H54 (cell line): ENCODE results near the gene UPK2.
"Not testable (repeated sequence)": the region's sequence is repeated elsewhere in the genome, so short reads cannot be mapped to it uniquely, and the experiment has no call there.

Experiments
- DNase-seq: peaks from one replicate; pipeline ENCODE4 v3.0.0; 2011; ENCODE audit warnings: low spot score, mixed read lengths; ENCODE audit not compliant: insufficient read length
- FAIRE-seq: peaks from 3 replicates; lab custom pipeline; 2011; peaks lifted over from hg19 to GRCh38; lab: Jason Lieb, UNC
- POLR2A ChIP-seq: IDR thresholded peaks from 2 replicates; pipeline ENCODE4 v1.6.1; 2011; ENCODE audit warnings: low read depth, mild to moderate bottlenecking, low read length

Gene UPK2

DNA sequence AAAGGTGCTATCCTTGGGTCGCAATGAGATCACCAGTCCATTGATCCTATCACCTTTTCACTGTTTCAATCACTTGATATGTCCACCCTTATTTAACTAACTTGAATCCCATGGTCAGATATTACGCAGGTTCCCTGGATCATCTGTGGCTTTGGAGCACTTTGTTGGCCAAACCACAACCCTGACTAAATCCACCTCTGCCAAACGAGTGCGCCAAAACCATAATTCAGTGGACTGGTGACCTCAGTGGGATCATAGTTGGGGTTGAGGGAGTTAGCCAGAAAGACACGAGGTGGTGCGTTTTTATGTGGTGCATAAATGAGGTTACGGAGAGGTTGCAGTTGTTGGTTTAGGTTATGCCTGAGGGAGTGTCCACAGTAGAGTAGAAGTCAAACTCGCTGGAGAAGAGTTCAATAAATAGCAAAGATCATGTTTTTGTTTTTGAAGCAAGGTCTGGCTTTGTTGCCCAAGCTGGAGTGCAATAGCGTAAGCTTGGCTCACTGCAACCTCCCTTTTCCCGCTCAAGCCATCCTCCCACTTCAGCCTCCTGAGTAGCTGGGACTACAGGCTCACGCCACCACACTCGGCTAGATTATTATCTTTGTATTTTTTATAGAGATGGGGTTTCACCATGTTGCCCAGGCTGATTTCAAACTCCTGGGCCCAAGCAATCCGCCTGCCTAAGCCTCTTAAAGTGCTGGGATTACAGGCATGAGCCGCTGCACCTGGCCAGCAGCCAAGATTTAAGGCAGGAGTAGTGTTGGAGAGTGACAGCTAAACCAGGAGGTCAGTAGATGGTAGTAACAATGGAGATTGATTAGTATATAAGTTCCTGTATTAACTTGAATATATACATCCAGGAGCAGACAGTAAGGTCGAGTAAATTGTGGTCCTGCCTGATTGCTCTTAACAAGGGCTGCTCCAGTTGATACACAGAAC lies 19.9 kb downstream of the UPK2 start:
- no peak for DNase-seq
- FAIRE-seq = no peak
- no peak for TF ChIP-seq POLR2A

DNA sequence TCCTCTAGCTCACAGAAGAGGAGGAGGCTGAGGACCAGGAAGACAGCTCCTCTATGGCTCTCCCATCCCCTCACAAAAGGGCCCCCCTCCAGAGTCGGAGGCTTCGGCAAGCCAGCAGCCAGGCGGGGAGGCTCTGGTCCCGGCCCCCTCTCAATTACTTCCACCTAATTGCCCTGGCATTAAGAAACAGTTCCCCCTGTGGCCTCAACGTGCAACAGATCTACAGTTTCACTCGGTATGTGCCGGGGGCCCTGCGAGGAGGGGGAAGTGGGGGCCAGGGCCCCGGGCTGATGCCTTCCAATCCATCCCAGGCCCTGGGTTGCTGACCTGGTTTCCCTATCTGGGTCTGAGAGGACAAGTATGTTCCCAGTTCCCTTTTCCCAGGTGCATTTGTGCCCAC lies 23.3 kb downstream of the UPK2 start:
- TF ChIP-seq POLR2A = no peak
- no peak for FAIRE-seq
- no peak for DNase-seq

DNA sequence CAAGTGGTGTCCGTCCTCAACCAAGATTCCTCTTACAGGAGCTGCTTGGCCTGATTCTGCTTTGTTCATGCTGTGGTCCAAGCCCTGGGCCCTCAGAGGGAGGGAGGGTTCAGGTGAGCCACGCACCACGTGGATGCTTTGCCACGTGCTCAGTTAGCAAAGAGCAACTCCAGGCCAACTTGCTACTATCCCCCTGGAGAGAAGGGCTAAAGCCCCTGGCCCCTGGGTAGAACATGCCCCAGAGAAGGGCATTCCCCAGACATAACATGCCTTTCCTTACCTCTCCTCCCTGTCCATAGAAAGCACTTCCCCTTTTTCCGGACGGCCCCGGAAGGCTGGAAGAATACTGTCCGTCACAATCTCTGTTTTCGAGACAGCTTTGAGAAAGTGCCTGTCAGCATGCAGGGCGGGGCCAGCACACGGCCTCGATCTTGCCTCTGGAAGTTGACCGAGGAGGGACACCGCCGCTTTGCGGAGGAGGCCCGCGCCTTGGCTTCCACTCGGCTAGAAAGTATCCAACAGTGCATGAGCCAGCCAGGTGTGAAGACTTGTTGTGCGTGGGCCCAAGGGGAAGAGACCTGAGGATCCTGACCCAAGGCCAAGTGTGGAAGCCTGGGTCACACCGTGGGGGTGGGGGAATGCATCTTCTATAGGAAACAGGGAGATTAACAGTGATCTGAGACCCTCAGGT lies 24.2 kb downstream of the UPK2 start:
- TF ChIP-seq POLR2A = no peak
- FAIRE-seq (no peak), DNase-seq (no peak)

DNA sequence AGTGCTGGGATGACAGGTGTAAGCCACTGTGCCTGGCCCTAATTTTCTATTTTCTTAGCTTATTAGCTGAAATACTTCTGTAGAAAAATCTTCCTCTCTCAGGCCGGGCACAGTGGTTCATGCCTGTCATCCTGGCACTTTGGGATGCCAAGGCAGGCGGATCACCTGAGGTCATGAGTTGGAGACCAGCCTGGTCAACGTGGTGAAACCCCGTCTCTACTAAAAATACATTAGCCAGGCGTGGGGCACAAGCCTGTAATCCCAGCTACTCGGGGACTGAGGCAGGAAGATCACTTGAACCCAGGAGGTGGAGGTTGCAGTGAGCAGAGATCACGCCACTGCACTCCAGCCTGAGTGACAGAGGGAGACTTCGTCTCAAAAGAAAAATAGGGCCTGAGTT lies 28.2 kb downstream of the UPK2 start:
- not testable (repeated sequence) for FAIRE-seq, DNase-seq

DNA sequence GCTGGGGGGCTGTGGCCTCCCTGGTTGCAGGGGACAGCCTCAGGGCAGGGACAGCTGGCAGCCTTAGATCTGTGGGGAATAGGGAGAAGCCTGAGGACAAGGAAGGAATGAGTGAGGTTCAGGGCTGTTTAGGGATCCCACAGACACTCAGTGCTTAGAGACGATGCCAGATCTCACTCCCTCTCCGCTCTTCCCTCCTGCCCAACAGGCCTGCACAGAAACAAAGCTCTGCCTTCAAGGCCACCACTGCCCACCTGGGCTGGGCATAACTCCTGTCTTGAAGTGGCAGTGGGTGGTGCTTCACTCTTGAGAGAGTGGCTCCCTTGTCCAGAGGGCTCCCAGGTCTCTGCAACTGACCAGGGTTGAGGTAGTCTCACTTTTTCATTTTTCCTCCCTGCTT lies 28.7 kb downstream of the UPK2 start:
- DNase-seq (no peak), FAIRE-seq (no peak)
- TF ChIP-seq POLR2A = no peak

DNA sequence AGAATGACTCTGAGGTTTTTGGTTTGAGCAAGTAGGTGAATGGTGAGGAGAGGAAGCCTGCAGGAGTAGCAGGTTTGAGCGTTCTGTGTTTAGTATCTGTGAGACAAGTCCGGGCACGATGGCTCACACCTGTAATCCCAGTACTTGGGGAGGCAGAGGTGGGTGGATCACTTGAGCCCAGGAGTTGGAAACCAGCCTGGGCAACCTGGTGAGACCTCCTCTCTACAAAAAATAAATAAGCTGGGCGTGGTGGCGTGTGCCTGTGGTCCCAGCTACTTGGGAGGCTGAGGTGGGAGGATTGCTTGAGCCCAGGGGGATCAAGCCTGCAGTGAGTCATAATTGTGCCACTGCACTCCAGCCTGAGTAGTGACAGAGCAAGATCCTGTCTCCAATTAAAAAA lies 32.2 kb downstream of the UPK2 start:
- no peak for TF ChIP-seq POLR2A
- no peak for DNase-seq
- FAIRE-seq = no peak

DNA sequence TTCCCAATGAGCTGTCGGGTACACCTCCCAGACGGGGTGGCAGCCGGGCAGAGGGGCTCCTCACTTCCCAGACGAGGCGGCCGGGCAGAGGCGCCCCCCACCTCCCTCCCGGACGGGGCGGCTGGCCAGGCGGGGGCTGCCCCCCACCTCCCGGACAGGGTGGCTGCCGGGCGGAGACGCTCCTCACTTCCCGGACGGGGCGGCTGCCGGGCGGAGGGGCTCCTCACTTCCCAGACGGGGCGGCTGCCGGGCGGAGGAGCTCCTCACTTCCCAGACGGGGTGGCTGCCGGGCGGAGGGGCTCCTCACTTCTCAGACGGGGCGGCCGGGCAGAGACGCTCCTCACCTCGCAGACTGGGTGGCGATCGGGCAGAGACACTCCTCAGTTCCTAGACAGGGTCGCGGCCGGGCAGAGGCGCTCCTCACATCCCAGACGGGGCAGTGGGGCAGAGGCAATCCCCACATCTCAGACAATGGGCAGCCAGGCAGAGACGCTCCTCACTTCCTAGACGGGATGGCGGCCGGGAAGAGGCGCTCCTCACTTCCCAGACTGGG lies 35.5 kb downstream of the UPK2 start:
- FAIRE-seq, DNase-seq: not testable (repeated sequence)

DNA sequence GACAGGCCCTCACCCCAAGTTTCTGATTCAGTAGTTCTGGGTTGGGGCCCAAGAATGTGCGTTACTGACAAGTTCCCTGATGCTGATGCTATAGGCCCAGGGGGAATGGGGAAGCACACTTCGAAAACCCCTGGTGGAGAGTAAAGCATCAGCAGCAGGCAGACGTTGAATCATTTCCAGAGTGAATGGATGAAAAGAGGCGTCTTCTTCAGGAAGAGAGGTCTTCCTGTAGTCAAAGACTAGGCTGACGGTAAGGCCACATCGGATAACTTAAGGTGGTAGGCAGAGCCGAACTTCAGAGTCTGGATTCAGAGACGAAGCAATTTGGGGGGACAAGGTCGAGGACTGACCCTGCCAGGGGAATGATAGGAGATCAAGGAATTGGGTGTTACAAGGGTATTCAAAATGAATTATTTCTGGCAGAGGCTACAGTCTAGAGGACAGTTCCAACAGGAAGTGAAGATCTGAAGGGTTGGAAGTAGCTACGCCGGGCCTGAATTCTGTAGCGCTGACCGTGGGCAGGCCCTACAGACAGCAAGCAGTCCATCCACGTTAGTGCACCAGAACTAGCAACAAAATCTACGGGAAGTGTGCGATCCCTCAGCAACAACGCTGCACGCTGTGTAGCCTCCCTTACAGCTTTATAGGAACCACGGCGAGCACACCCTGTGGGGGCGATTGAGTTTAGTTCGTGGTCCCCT lies 41.0 kb downstream of the UPK2 start:
- no peak for TF ChIP-seq POLR2A
- FAIRE-seq (no peak), DNase-seq (no peak)

DNA sequence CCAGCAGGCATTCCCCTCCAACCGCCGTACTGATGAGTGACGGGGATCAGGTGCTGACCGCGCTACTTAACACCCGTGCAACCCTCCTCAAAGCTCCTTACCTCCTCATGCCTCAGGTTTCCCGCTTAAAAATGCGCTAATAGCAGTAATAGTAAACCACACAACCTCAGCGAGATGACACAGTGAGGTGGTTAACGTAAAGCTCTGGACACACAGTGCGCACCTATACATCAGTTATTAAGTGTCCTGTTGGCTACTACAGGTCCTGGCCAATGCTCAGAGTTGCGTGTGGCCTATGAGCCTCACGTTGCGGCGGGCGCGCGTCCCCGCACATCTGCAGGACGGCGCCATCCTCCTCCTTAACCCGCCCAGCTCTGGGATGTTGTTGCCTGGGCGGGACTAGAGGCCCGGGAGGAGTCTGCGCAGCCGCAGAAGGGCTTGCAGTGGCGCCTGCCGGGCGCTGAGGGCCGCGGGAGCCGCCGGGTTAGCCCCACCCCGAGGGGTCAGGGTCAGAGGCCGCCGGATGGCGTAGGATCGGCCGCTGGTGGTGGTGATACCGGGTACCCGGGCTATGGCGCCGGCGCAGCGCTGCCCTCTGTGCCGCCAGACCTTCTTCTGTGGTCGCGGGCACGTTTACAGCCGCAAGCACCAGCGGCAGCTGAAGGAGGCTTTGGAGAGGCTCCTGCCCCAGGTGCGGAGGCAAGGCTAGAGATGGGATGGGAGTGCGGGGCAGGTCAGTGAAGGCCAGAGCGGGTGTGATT lies 41.7 kb downstream of the UPK2 start, which contains the start of gene CENATAC:
TSS of gene CENATAC (plus strand) at position 512 of the 761 bp plus-strand sequence. CDS start at position 572, 60 bp downstream.
- peak; percentile 89 for DNase-seq
- FAIRE-seq = no peak
- peak; percentile 90 for TF ChIP-seq POLR2A

DNA sequence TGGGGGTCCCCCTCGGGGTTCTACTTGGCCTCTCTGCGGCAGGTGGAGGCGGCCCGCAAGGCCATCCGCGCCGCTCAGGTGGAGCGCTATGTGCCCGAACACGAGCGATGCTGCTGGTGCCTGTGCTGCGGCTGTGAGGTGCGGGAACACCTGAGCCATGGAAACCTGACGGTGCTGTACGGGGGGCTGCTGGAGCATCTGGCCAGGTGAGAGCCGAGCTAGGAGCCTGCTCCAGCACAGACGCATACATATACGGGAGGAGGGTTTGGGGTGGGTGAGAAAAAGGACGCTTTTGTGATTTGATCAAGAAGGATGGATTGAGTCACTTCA lies 42.3 kb downstream of the UPK2 start:
- no peak for DNase-seq
- TF ChIP-seq POLR2A = no peak
- FAIRE-seq = no peak

DNA sequence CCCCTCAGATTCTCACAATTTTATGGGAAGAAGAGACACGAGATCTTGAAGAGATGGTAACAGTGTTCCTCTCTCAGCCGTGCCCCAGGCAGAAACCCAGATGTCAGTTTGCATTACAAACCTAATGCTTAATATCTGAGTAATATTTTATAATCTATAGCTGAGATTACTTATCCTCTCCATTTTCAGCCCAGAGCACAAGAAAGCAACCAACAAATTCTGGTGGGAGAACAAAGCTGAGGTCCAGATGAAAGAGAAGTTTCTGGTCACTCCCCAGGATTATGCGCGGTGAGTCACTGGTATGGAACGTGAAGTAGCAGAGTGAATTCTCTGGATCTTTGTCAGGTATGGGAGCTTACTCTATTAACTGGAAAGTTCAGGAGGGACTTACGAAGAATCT lies 42.7 kb downstream of the UPK2 start:
- no peak for FAIRE-seq
- TF ChIP-seq POLR2A = no peak
- peak; percentile 54 for DNase-seq

DNA sequence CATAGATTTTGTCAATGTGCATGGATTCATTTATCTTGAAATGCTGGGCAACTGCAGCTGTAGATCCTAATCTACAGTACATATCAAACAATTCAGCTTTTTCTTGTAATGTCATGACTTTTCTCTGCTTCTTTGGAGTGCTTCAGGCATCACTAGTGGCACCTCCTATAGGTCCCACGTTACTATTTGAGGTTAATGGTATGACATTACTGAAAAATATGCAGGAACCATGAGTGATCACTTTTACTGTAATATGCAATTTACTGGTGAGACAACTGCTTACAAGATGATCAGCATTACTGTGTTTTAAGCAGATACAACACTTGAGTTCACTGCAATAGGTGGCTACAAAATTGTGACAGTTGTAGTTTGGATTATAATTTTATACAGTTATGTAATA lies 44.8 kb downstream of the UPK2 start:
- DNase-seq (no peak), FAIRE-seq (no peak)
- no peak for TF ChIP-seq POLR2A

DNA sequence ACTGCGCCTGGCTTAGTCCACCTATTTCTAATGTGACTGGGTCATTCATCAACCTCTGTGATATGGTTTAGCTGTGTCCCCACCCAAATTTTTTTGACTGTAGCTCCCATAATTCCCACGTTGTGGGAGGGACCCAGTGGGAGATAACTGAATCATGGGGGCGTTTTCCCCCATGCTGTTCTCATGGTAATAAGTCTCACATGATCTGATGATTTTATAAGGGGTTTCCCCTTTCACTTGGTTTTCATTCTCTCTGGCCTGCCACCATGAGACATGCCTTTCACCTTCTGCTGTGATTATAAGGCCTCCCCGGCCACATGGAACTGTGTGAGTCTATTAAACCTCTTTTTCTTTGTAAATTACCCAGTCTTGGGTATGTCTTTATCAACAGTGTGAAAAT lies 50.6 kb downstream of the UPK2 start:
- FAIRE-seq (no peak), DNase-seq (no peak)
- no peak for TF ChIP-seq POLR2A
